H4 (cell line): ENCODE data around the gene KIAA1671. TPM values are rescaled to one million over a fixed set of nuclear protein-coding genes. Genes with fewer than 3 reads are reported as not detected.

Source experiments
- DNase-seq: peaks from one replicate; pipeline ENCODE4 v3.0.0-alpha.2; 2015; ENCODE audit warnings: low spot score
- total RNA-seq: library from RNA; depleted of rRNA; stranded (reverse); fragments of >200 nt; shearing (Covaris generic); gene quantifications from 2 replicates; pipeline ENCODE4 v1.2.3, GENCODE V29; 2014

KIAA1671 gene
- total RNA-seq, 1 experiment from 2014 or later = 3.2 TPM

- DNase-seq = no peak
Measured at GRCh38 chr22:25090225-25090890, 137.8 kb downstream of the KIAA1671 start.

DNA sequence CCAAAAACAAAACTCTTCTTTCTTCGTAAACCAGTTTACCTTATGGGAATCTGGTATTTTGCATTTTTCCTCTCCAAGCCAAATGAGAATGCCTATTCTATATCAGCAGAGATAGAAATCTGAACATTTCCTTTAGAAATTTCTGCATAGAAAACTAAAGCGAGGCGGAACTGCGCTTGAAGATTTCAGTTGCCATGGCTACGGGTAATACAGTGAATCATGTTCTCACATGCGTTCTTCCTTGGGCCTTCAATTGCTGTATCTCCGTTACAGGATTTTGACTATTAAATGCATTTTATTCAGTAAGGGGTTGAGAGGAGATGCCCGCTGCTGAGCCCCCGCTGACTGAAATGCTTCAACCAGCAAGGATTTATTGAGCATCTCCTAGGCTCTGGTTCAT lies 138.9 kb downstream of the KIAA1671 start:
- no peak for DNase-seq

- DNase-seq = no peak
Measured at GRCh38 chr22:25092119-25092518, 139.6 kb downstream of the KIAA1671 start.

DNA sequence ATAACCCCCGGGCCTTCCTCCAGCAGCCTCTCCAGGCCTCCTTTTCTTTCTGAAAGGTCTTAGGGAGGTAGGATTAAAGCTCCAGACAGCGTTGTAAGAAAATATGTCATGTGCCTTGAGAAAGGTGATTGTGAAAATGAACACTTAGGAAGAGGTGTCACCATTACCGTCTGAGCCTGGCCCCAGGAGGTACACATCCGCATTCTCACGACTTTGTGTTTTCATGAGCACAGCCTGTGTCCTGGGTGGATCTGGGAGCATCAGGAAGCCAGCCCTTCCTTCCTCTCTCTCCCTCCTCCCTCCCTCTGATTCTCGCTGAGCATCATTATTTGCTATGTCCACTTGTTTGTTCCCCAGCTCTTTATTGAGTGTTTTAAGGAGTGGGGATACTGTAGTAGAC lies 142.1 kb downstream of the KIAA1671 start:
- DNase-seq = no peak

GRCh38 chr22:25095869-25096268 lies 143.4 kb downstream of the KIAA1671 start:
- no peak for DNase-seq

DNA sequence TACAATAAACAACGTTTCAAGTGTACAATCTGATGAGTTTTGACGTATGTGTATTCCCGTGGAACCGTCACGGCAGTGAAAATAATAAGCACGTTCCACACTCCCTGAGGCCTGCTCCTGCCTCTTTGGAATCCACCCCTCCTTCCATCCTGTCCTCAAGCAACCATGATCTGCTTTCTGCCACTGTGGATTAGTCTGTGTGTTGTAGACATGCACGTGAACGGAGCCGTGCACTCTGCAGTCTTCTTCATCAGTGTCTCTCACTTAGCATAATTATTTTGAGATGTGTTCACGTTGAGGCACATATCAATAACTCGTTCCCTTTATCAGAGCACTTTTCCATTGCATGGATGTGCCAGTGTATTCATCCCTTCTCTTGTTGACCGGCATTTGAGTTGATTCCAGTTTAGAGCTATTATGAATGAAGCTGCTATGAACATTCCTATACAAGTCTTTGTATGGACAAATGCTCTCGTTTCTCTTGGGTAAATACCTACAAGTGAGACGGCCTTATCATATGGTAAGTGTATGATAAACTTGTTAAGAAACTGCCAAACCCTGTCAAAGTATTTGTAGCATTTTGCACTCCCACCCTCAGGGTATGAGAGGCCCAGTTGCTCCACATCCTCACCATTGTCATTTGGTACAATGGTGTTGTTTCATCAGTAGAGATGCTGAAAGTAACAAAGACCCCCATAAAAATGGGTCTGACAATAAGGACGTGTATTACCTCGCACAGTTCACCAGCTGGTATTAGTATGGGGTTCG lies 144.3 kb downstream of the KIAA1671 start:
- DNase-seq = no peak

DNA sequence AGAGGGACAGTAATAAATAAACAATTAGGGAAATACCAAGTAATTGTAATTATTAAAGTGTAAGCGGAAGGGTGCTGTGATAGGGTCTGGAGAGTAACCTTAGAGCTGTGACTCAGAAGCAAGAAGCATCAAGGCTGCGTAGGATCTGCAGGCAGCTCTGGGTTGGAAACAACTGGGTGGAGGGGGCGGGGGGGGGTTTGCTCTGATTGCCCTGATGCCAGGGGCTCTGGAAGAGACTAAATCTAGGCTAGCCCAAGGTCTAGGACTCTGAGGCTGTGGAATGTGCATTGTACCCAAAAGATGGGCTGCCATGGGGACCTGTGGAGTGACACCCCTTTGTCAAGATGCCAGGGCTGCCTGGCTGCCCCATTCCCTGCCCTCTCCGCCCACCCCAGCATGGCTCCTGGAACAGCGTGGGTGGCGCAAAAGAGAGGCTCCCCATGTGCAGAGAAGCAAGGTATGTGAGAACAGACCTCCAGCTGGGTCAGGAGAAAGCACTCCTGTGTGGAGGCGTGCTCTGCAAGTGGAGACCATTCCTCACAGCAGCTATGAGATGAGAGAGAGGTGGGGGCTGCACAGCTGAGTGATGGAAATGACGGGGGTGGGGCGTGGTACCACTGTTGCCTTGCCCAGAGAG lies 146.0 kb downstream of the KIAA1671 start:
- DNase-seq = no peak

DNA sequence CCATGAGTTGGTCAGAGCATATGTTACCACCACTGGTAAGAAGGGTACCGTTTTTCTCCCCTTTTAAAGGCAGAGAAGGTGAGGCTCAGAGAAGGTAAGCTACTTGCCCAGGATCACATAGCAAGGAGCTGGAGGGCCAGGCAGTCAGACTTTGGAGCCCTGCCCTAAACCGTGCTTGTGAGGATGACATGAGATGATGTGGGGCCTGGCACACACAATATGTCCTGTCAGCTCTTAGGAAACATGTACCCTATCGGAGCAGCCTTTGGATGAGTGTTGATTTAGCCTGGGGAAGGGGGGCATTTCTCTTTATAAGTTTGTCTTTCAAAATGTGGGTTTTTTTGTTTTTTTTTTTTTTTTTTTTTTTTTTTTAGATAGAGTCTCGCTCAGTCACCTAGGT lies 146.7 kb downstream of the KIAA1671 start:
- no peak for DNase-seq

GRCh38 chr22:25100402-25100801 lies 147.9 kb downstream of the KIAA1671 start:
- no peak for DNase-seq

GRCh38 chr22:25100948-25101347 lies 148.4 kb downstream of the KIAA1671 start:
- DNase-seq = no peak

DNA sequence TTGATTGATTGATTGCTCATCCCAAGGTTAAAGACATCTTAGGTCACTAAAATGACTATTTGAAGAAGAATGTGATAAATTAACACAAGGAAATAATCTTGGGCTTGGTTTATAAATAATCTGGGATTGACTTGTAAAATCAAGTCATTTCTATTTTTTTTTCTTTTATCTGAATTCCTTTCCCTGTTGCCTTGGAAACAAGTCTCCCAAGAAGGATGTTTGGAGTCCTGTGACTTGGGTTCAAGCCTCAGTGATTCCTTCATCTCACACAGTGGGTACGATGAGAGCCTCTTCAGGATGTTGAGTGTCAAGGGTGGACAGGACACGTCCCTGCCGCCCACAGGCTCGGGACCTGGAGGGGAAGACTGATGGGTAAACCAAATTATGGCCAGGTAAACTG lies 149.0 kb downstream of the KIAA1671 start:
- DNase-seq = no peak

DNA sequence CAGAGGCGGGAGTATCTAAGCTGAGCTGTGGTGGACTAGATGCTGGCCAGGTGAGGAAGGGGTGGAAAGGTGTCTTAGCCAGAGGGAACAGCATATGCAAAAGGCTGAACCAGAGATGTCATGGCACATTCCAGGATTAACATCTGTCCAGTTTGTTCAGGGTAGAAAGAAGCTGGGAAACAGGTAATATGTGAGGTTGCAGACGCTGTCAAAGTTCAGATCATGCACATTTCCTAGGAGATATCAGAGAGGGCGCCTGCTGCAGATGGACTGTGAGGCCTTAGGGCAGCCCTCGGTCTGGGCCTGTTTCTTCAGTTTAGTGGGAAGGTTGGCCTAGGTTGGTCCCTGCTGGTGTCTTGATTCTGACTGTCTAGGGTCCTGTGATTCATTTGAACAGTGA lies 149.5 kb downstream of the KIAA1671 start:
- no peak for DNase-seq

DNA sequence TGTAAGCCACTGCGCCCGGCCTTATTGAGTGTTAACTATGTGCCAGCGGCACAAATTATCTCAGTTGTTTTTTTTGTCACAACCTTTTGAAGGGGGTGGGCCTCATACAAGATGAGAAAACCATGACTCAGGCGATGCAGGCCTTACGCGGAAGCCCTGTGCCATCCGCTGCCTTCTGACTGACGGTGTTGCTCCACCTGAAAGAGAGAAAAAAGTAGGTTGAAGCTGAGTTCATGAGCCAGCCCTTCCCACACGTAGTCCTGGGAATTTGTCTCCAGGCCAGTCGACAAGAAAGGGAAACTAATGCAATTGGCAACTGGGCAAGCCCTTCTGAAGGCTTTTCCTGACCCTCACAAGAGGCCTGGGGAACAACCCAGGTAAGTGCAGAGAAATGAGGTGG lies 150.2 kb downstream of the KIAA1671 start:
- no peak for DNase-seq

GRCh38 chr22:25104367-25104766 lies 151.9 kb downstream of the KIAA1671 start:
- no peak for DNase-seq

GRCh38 chr22:25105817-25106650 lies 153.5 kb downstream of the KIAA1671 start:
- DNase-seq = no peak

- DNase-seq = no peak
Measured at GRCh38 chr22:25109878-25110595, 157.5 kb downstream of the KIAA1671 start.

DNA sequence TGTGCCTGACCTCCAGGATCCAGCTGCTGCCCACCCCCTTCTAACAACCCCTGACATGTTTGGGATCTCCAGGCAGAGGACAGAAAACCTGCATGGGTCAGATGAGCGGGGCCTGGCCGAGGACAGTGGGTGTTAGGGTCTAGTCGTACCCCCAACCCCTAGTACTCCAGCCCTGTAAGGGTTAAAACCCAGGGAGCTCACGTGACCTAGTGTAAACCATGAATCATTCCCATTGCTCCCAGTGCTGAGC lies 158.0 kb downstream of the KIAA1671 start:
- no peak for DNase-seq

- DNase-seq = peak; percentile 75
Measured at GRCh38 chr22:25110846-25111578, 158.5 kb downstream of the KIAA1671 start.

DNA sequence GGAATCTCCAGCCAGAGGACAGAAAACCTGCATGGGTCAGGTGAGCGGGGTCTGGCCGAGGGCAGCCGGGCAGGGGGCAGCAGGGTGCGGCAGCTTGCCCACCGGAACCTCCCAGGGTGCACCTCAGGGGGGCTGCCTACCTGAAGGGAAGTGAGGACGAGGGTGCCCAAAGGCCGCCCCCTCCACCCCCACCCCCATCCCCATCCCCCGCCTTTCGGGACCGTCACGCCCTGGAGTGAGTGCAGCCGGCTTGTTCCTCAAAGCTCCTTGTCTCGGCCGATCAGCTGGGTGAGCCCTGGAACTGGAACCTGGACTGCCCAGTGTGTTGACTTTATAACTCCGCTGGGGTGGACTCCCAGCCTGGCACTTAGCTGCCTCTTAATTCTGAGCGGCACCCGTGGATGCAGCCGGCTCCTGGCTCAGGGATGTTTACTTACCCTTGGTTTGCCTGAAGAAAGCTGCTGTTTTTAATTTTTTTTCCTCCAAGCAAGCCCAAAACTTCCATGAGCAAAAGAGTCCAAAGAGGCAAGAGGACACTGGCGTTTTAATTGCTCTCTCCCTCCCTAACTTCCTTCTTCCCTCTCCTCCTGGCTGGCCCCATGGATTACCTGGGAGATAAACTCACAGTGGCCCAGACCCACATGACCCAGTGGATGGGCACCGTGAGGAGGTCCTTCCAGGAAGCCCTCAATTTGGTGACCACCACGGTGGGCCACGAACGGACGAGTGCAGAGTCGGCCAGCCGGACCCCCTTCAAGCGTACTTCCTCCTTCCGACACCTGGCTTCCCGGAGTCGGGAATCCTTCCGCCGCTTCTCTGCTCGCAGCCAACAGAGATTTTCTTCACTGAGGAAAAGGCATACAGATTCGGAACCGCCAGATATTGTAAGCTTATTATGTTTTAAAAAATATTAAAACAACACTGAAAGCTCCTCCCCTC lies 159.3 kb downstream of the KIAA1671 start:
- no peak for DNase-seq
